NCI-H2196 (cell line): Measurements from ENCODE around the gene HIPK1.
A peak's percentile ranks its signal among the peaks of the same experiment; 100 is the strongest.
"Not testable (repeated sequence)": the region's sequence is repeated elsewhere in the genome, so short reads cannot be mapped to it uniquely, and the experiment has no call there.

Source experiments
- DNase-seq: peaks from one replicate; lab custom pipeline; 2025; ENCODE audit not compliant: unreplicated experiment; lab: John Stamatoyannopoulos, UW

HIPK1 gene

GRCh38 chr1:113943028-113943811 lies 14.1 kb downstream of the HIPK1 start:
- DNase-seq: no peak

- DNase-seq: no peak
Observed at GRCh38 chr1:113945329-113945728, 16.2 kb downstream of the HIPK1 start.

- no peak for DNase-seq
Observed at GRCh38 chr1:113946112-113946511, 17.0 kb downstream of the HIPK1 start.

GRCh38 chr1:113946678-113947387 lies 17.7 kb downstream of the HIPK1 start:
- no peak for DNase-seq

- no peak for DNase-seq
Observed at GRCh38 chr1:113947388-113948107, 18.4 kb downstream of the HIPK1 start.

GRCh38 chr1:113948151-113948550 lies 19.0 kb downstream of the HIPK1 start:
- not testable (repeated sequence) for DNase-seq

- no peak for DNase-seq
Observed at GRCh38 chr1:113949007-113949406, 19.9 kb downstream of the HIPK1 start.

GRCh38 chr1:113950908-113951307 lies 21.8 kb downstream of the HIPK1 start:
- no peak for DNase-seq

- no peak for DNase-seq
Observed at GRCh38 chr1:113951719-113952118, 22.6 kb downstream of the HIPK1 start.

GRCh38 chr1:113957984-113958383 lies 28.9 kb downstream of the HIPK1 start:
- DNase-seq: no peak

GRCh38 chr1:113958691-113959090 lies 29.6 kb downstream of the HIPK1 start:
- no peak for DNase-seq

- DNase-seq: no peak
Observed at GRCh38 chr1:113963281-113963906, 34.3 kb downstream of the HIPK1 start.

GRCh38 chr1:113965703-113966412 lies 36.7 kb downstream of the HIPK1 start:
- no peak for DNase-seq

- DNase-seq: no peak
Observed at GRCh38 chr1:113972954-113973353, 43.8 kb downstream of the HIPK1 start.

GRCh38 chr1:113975211-113975895 lies 46.2 kb downstream of the HIPK1 start:
- no peak for DNase-seq

- DNase-seq: no peak
Observed at GRCh38 chr1:113976609-113977278, 47.6 kb downstream of the HIPK1 start.

GRCh38 chr1:113977906-113978305 lies 48.8 kb downstream of the HIPK1 start:
- no peak for DNase-seq

GRCh38 chr1:113978863-113979702 lies 50.0 kb downstream of the HIPK1 start, which contains the start of gene OLFML3:
OLFML3 (plus strand) TSS chr1:113979474; CDS start chr1:113979517, 43 bp downstream.
- DNase-seq: peak; percentile 77

GRCh38 chr1:113980110-113980509 lies 51.0 kb downstream of the HIPK1 start:
- DNase-seq: no peak
